Type B pancreatic cell (in vitro differentiated cells): Measurements from ENCODE around the gene DFFB. TPM values are rescaled to one million over a fixed set of nuclear protein-coding genes. Genes with fewer than 3 reads are reported as not detected.
A peak's percentile ranks its signal among the peaks of the same experiment; 100 is the strongest.
"Not testable (repeated sequence)": the region's sequence is repeated elsewhere in the genome, so short reads cannot be mapped to it uniquely, and the experiment has no call there.

Source experiments
- DNase-seq: peaks from one replicate; pipeline ENCODE4 v3.0.0; 2021; ENCODE audit warnings: mixed read lengths; ENCODE audit not compliant: unreplicated experiment; ENCODE audit errors: extremely low spot score
- H3K27ac Mint-ChIP-seq: 2 replicates; pipeline ENCODE4 v1.8.0; 2021; ENCODE audit warnings: mild to moderate bottlenecking, mixed read lengths
- H3K27me3 Mint-ChIP-seq: 2 replicates; pipeline ENCODE4 v1.8.0; 2021; ENCODE audit warnings: mixed read lengths
- H3K36me3 Mint-ChIP-seq: 2 replicates; pipeline ENCODE4 v1.8.0; 2021; ENCODE audit warnings: mixed read lengths
- H3K4me1 Mint-ChIP-seq: one replicate; pipeline ENCODE4 v1.8.0; 2021; ENCODE audit warnings: mixed read lengths; ENCODE audit not compliant: unreplicated experiment
- H3K4me3 Mint-ChIP-seq: 2 replicates; pipeline ENCODE4 v1.8.0; 2021; ENCODE audit warnings: mild to moderate bottlenecking, mixed read lengths
- H3K9me3 Mint-ChIP-seq: 2 replicates; pipeline ENCODE4 v1.8.0; 2021; ENCODE audit warnings: mixed read lengths
- CTCF ChIP-seq: fragments of 200-600 bp; sonication (generic); conservative IDR thresholded peaks from 2 replicates; pipeline ENCODE4 v1.5.0; 2021; ENCODE audit warnings: antibody characterized with exemption, mild to moderate bottlenecking
- long read RNA-seq: library from polyadenylated mRNA; unstranded; transcript quantifications from one replicate; pipeline ENCODE4 v2.0.0, GENCODE V29; 2020
- total RNA-seq: library from RNA; stranded (reverse); gene quantifications from 2 replicates; pipeline ENCODE4 v1.2.1, GENCODE V29; 2021; ENCODE audit warnings: low replicate concordance

The DFFB gene, protein sequence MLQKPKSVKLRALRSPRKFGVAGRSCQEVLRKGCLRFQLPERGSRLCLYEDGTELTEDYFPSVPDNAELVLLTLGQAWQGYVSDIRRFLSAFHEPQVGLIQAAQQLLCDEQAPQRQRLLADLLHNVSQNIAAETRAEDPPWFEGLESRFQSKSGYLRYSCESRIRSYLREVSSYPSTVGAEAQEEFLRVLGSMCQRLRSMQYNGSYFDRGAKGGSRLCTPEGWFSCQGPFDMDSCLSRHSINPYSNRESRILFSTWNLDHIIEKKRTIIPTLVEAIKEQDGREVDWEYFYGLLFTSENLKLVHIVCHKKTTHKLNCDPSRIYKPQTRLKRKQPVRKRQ
- total RNA-seq = 6.8 and 10.6 TPM in 2 replicates
- long read RNA-seq, transcript DFFB-205 (7 exons, 3,028 nt) = major isoform, 7 of 11 reads
- long read RNA-seq, partial matches to known transcripts = 0 of 11 reads
- long read RNA-seq, other reads (novel, unspliced or antisense) = 4 of 11 reads

DNA sequence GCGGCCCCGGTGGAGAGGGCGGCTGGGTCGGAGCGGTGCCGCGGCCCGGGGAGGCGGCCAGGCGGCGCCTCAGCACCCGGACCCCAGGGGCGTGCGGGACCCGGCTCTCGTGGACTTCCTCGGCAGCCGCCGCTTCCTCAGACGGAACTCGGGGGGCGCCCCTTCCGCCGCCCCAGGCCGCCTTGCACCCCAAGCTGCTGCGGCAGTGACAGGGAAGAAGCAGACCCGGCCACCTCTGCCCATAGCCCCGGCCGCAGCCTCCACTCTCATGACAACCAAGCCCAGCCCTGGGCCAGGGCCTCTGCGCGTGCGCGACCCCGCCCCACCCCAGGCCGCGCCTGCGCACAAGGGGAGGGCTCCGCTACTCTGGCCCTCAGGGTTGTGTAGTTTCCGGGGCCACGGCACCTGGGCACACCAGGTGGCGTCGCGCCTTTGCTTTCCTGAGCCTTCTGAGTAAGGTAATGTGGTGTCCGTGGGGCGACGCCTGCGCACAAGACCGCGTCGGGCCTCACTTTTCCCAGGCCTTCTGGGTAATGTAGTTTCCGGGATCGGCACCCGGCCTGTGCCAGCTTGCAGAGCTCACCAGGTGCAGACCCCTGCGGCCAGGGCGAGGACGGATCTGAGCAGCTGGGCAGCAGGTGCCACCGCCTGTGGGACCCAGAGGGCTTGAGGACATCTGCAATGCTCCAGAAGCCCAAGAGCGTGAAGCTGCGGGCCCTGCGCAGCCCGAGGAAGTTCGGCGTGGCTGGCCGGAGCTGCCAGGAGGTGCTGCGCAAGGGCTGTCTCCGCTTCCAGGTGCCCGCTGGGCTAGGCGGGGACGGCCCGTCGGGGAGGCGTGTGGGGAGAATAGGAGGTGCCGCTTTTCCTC is at the start of gene DFFB, which contains the start of gene CEP104:
TSS of gene DFFB (plus strand) at position 554 of the 868 bp plus-strand sequence. CDS start at position 682, 128 bp downstream.
TSS of gene CEP104 (minus strand) at position 289 of the 868 bp plus-strand sequence. CDS start 4,804 bp downstream, outside the sequence.
- H3K9me3 Mint-ChIP-seq = no peaks in the 10 kb centered on the region
- peaks cover 15% of the 10 kb centered on the region for H3K4me1 Mint-ChIP-seq
- H3K27me3 Mint-ChIP-seq = no peaks in the 10 kb centered on the region
- H3K36me3 Mint-ChIP-seq = no peaks in the 10 kb centered on the region
- TF ChIP-seq CTCF = no peak
- DNase-seq = peak; percentile 98
- peak within 1 kb of the TSS; percentile 90 for H3K27ac Mint-ChIP-seq
- H3K4me3 Mint-ChIP-seq = peak within 1 kb of the TSS; percentile 100

- Mint-ChIP-seq H3K9me3 (peaks cover 9% of the 10 kb centered on the region), H3K4me1 (no peaks in the 10 kb centered on the region), H3K27ac (no peak overlapping the region), H3K36me3 (no peaks in the 10 kb centered on the region), H3K27me3 (peaks cover 16% of the 10 kb centered on the region), H3K4me3 (no peak overlapping the region)
- DNase-seq = no peak
- no peak for TF ChIP-seq CTCF
Measured at GRCh38 chr1:3807769-3808168, 49.5 kb upstream of the DFFB start.

DNA sequence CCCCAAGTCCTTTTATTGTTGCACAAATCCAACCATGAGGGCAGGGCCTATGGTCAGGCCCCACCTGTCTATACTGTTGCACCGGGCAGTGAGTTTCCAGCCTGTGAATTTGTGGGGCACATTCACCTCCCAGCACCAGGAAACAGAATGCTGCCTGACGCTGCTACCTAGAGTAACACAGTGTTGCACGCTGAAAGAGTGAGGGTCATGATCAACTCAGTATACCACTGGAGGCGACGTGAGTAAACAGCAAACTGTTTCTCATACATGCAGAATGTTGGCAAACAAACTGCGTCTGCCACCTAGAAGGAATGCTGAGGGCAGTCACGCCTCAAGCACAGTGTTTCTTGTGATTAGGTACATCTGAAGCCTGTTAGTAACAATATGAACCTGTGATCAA is 47.6 kb upstream of the DFFB start:
- Mint-ChIP-seq H3K27me3 (peaks cover 5% of the 10 kb centered on the region), H3K27ac (no peak overlapping the region), H3K4me1 (no peaks in the 10 kb centered on the region), H3K4me3 (no peak overlapping the region), H3K9me3 (peaks cover 9% of the 10 kb centered on the region), H3K36me3 (no peaks in the 10 kb centered on the region)
- no peak for TF ChIP-seq CTCF
- DNase-seq = no peak

GRCh38 chr1:3810149-3810761 is 47.0 kb upstream of the DFFB start:
- not testable (repeated sequence) for H3K4me1 Mint-ChIP-seq, H3K36me3 Mint-ChIP-seq, DNase-seq, H3K4me3 Mint-ChIP-seq, H3K27ac Mint-ChIP-seq, H3K9me3 Mint-ChIP-seq, H3K27me3 Mint-ChIP-seq

GRCh38 chr1:3811595-3811911 is 45.7 kb upstream of the DFFB start:
- Mint-ChIP-seq H3K4me3 (no peak overlapping the region), H3K36me3 (no peaks in the 10 kb centered on the region), H3K27ac (no peak overlapping the region), H3K27me3 (peaks cover 2% of the 10 kb centered on the region), H3K9me3 (no peaks in the 10 kb centered on the region), H3K4me1 (no peaks in the 10 kb centered on the region)
- DNase-seq = no peak
- no peak for TF ChIP-seq CTCF
